Breast epithelium (tissue), 4 donors: ENCODE measurements around the gene CLCNKA. TPM values are rescaled to one million over a fixed set of nuclear protein-coding genes. Genes with fewer than 3 reads are reported as not detected.

ENCODE experiments used
- DNase-seq, 2 donors: peaks; one replicate each; pipeline ENCODE4 v3.0.0-alpha.2; 2019; ENCODE audit warnings: low spot score in 2 of 2
- H3K27ac ChIP-seq, 2 donors: fragments of 200-600 bp; sonication (generic) in 1 of 2; one replicate each; pipeline ENCODE4 v1.5.1; 2016 to 2019; ENCODE audit warnings: mild to moderate bottlenecking in 1 of 2
- H3K27me3 ChIP-seq, 2 donors: fragments of 200-600 bp; sonication (generic) in 1 of 2; one replicate each; pipeline versions ENCODE4 v1.5.1 to v1.6.0; 2017 to 2019; ENCODE audit warnings: control low read depth in 1 of 2, mild to moderate bottlenecking in 1 of 2
- H3K36me3 ChIP-seq: fragments of 200-600 bp; one replicate; pipeline ENCODE4 v1.5.1; 2019
- H3K4me1 ChIP-seq, 2 donors: fragments of 200-600 bp; sonication (generic); one replicate each; pipeline ENCODE4 v1.5.1; 2016 to 2019; ENCODE audit warnings: control low read depth in 1 of 2
- H3K4me3 ChIP-seq, 3 donors: fragments of 200-600 bp; sonication (generic); 1 replicate in 2 of 3; 2 replicates in 1 of 3; pipeline ENCODE4 v1.5.1; 2016 to 2019; ENCODE audit warnings: mild to moderate bottlenecking in 3 of 3, moderate library complexity in 2 of 3
- H3K9me3 ChIP-seq, 2 donors: fragments of 200-600 bp; sonication (generic) in 1 of 2; one replicate each; pipeline ENCODE4 v1.5.1; 2016 to 2019; ENCODE audit warnings: control low read depth in 1 of 2
- POLR2A ChIP-seq: fragments of 450-650 bp; IDR thresholded peaks from one replicate; pipeline ENCODE4 v1.6.1; 2016; ENCODE audit warnings: antibody characterized with exemption, mild to moderate bottlenecking, moderate library complexity
- POLR2AphosphoS5 ChIP-seq, 3 donors: sonication (generic); formaldehyde crosslinking; IDR thresholded peaks; one replicate each; pipeline ENCODE4 v1.6.1; 2017; ENCODE audit warnings: antibody characterized with exemption in 3 of 3
- intact Hi-C: fragments of 100-400 bp; cut with DNase I; formaldehyde crosslinking; loops from one replicate; pipeline ENCODE4 v1.15.1; 2023; ENCODE audit warnings: low total_unique reads
- total RNA-seq, 3 donors: library from RNA; depleted of rRNA; stranded (reverse); fragments of >200 nt; gene quantifications; one replicate each; pipeline ENCODE4 v1.1.0, GENCODE V29; 2016
- TF ChIP-seq, protein P1 (sequence below), 3 donors: fragments of 450-650 bp; IDR thresholded peaks; one replicate each; pipeline ENCODE4 v1.5.1; 2016 to 2017; ENCODE audit warnings: antibody characterized with exemption in 3 of 3, mild to moderate bottlenecking in 3 of 3, moderate library complexity in 3 of 3

CLCNKA gene
- total RNA-seq, 3 donors from 2014 or later = 0.33 to 1.1 (median 0.73) TPM

DNA sequence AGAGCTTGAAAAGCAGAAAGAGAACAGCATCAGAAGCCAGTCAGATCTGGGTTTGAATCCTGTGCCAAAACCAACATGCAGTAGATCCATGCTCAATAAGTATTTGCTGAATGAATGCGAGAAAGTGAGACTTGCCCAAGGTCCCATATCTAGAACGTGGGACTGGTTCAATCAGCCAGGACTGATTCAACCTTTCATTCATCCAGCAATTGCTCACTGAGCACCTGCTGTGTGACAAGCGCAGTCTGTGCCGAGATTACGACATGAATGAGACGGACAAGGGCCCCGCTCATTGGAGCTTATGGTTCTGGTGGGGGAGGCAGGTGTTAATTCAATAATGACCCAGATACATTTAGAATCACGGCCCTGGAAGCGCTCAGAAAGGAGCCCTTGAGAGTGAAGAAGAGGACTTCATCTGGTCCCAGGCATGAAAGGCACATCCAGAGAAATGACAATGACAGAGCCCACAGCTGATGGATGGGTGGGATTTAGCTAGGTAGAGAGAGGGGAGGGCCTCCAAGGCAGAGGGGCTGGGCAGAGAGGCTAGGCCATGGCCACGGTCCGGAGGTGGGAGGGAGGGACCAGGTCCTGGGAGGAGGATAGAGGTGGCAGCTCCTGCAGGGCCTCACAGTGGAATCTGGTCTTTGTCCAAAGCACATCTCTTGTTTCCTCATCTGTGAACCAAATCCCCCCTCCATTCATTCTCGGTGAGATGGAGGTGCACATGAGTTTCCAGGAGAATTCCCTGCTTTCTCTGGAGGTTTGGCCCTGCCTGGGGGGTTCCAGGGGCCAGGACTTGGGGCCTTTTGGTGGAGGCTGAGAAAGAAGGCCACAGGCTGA is 55.8 kb downstream of the CLCNKA start:
- no peak overlapping the region for H3K4me3 ChIP-seq
- no peaks in the 10 kb centered on the region for H3K9me3 ChIP-seq
- H3K4me1 ChIP-seq = peaks cover 3 to 7% of the 10 kb centered on the region in 2 donors
- no peaks in the 10 kb centered on the region for H3K27me3 ChIP-seq
- TF ChIP-seq POLR2AphosphoS5 (IDR thresholded peaks at IDR 0.05) (no peak), POLR2A (no peak)
- TF ChIP-seq, protein P1, sequence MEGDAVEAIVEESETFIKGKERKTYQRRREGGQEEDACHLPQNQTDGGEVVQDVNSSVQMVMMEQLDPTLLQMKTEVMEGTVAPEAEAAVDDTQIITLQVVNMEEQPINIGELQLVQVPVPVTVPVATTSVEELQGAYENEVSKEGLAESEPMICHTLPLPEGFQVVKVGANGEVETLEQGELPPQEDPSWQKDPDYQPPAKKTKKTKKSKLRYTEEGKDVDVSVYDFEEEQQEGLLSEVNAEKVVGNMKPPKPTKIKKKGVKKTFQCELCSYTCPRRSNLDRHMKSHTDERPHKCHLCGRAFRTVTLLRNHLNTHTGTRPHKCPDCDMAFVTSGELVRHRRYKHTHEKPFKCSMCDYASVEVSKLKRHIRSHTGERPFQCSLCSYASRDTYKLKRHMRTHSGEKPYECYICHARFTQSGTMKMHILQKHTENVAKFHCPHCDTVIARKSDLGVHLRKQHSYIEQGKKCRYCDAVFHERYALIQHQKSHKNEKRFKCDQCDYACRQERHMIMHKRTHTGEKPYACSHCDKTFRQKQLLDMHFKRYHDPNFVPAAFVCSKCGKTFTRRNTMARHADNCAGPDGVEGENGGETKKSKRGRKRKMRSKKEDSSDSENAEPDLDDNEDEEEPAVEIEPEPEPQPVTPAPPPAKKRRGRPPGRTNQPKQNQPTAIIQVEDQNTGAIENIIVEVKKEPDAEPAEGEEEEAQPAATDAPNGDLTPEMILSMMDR (IDR thresholded peaks at IDR 0.05) = no peak
- no peaks in the 10 kb centered on the region for H3K36me3 ChIP-seq
- intact Hi-C loops = no loop called here
- DNase-seq = no peak
- no peak overlapping the region for H3K27ac ChIP-seq

DNA sequence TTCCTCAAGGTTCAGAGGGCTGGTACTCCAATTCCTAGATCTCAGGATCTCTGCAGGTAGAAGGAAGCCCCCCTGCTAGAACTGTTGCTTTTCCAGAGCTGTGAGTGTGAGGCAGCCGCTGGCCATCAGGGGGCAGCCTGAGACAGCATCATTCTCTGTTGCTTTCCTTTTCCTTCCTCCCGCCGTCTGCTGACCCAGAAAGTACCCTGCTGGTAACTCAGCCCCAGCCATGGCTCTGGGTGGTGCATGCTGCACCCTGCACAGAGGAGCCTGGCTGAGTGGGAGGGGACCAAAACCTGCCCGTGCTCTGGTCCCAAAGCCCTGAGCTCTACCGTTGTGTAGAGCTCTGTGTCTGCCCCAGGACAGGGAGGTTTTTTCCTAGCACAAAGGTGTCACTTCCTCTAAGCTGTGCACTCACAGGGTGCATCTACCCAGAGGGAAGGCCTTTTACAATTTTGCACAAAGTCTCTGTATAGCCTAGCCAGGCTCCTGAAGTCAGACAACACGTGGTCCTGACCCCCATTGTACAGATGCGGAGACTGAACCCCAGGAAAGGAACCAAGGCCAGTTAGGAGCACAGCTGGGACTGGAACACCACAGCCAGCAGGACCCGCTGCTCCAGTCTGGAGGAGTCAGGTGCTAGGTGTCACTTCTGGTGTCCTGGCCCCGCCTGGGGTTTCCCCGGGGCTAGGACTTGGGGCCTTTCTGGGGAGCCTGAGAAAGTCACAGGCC is 57.3 kb downstream of the CLCNKA start:
- Histone ChIP-seq H3K27ac (peak overlapping the region in 1 of 2 donors; percentile 1), H3K9me3 (no peaks in the 10 kb centered on the region), H3K4me1 (peaks cover 0 to 2% of the 10 kb centered on the region in 2 donors), H3K36me3 (no peaks in the 10 kb centered on the region), H3K4me3 (peak overlapping the region in 1 of 3 donors; percentile 21), H3K27me3 (no peaks in the 10 kb centered on the region)
- peak; percentile 25 to 56 (median 30) for TF ChIP-seq POLR2AphosphoS5 (IDR thresholded peaks at IDR 0.05)
- no peak for TF ChIP-seq POLR2A
- TF ChIP-seq, protein P1 (IDR thresholded peaks at IDR 0.05) = peak; percentile 91 to 97 (median 95)
- intact Hi-C loops = no loop called here
- DNase-seq = peak; percentile 69 to 82

DNA sequence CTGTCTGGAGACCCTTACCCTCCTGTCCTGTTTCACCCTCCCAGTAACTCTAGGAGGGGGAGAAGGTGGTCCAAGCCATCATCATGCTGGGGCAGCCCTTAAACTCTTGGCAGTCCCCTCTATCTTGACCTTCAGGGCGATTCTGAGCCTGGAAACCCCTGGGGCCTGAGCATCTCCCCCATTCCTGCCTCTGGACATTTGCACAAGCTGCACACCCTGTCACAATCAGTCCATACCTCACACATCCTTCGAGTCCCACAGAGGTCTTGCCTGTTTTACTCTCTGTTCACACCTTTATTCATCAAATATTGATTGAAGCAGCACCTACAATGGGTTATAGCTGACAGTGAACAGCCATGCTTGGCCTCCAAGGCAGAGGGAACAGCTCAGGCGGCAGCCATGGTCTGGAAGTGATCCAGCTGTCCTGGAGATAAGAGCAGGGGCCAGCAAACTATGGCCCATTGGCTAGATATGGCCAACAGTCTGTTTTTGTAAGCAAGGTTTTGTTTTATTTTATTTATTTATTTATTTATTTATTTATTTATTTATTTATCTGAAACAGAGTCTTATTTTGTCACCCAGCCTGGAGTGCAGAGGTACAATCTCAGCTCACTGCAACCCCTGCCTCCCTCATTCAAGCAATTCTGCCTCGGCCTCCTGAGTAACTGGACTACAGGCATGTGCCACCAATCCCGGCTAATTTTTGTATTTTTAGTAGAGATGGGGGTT is 58.8 kb downstream of the CLCNKA start:
- Histone ChIP-seq H3K4me3 (no peak overlapping the region), H3K9me3 (no peaks in the 10 kb centered on the region), H3K27me3 (no peaks in the 10 kb centered on the region), H3K4me1 (no peaks in the 10 kb centered on the region), H3K36me3 (no peaks in the 10 kb centered on the region), H3K27ac (no peak overlapping the region)
- intact Hi-C loops = no loop called here
- no peak for TF ChIP-seq POLR2A
- TF ChIP-seq, protein P1 (IDR thresholded peaks at IDR 0.05) = no peak
- no peak for TF ChIP-seq POLR2AphosphoS5 (IDR thresholded peaks at IDR 0.05)
- no peak for DNase-seq

DNA sequence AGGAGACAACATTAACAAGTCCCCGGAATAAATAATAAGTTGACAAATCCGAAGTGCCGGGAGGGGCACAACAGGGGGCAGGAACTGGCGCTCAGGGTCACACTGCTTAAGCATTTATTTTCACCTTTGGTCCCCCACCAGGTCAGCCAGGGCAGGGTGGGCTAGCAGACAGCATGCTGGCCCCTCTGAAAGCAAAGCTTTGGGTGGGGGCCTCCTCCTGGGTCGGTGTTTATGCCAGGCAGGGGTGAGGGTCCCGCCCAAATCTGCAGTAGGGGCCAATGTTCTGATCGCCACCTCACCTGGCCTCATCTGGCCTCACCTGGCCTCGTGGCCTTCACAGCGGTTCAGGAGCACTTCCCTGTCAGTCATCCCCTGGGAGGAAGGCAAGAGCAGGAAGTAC is 59.8 kb downstream of the CLCNKA start:
- Histone ChIP-seq H3K27me3 (no peaks in the 10 kb centered on the region), H3K4me1 (no peaks in the 10 kb centered on the region), H3K9me3 (no peaks in the 10 kb centered on the region), H3K27ac (no peak overlapping the region), H3K36me3 (no peaks in the 10 kb centered on the region), H3K4me3 (no peak overlapping the region)
- intact Hi-C loops = loop anchor here (2.0 kb wide), 1 partner anchor 103 kb away; no protein-coding TSS in a partner anchor
- no peak for TF ChIP-seq POLR2AphosphoS5 (IDR thresholded peaks at IDR 0.05)
- TF ChIP-seq, protein P1 (IDR thresholded peaks at IDR 0.05) = no peak
- TF ChIP-seq POLR2A = no peak
- no peak for DNase-seq
